ENCODE results near the gene UST. TPM values are rescaled to one million over a fixed set of nuclear protein-coding genes. Genes with fewer than 3 reads are reported as not detected.
A peak's percentile ranks its signal among the peaks of the same experiment; 100 is the strongest.

The UST gene
- total RNA-seq, 1 experiment from 2014 or later, result 32.1 TPM

DNA sequence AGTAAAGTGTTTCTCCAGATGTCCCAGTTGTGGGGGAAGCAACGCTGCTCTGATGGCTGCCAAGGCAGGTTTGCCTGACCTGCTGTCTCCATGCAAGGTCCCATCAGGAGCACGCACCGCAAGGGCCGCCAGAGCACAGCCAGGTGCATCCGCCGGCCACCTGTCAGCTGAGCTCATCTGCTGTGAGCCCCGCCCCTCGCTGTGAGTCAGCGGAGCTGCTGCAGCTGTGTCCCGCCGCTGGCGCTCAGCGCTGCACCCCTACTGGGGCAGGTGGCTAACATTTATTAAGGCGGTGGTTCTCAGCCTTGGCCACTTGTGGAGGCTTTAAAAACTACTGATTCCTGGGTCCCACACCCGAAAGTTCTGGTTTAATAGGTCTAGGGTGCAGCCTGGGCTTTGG is 225.7 kb downstream of the UST start (continued):
- TF ChIP-seq, protein P1, sequence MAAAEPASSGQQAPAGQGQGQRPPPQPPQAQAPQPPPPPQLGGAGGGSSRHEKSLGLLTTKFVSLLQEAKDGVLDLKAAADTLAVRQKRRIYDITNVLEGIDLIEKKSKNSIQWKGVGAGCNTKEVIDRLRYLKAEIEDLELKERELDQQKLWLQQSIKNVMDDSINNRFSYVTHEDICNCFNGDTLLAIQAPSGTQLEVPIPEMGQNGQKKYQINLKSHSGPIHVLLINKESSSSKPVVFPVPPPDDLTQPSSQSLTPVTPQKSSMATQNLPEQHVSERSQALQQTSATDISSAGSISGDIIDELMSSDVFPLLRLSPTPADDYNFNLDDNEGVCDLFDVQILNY (CRISPR knock-in tag; IDR thresholded peaks at IDR 0.05), result 0 out of 2 replicates have a peak, but pooled peaks have one; percentile 77
- no peak for TF ChIP-seq SMAD3 (CRISPR knock-in tag; IDR thresholded peaks at IDR 0.05; ENCODE audit: borderline replicate concordance)
- TF ChIP-seq, protein P2, sequence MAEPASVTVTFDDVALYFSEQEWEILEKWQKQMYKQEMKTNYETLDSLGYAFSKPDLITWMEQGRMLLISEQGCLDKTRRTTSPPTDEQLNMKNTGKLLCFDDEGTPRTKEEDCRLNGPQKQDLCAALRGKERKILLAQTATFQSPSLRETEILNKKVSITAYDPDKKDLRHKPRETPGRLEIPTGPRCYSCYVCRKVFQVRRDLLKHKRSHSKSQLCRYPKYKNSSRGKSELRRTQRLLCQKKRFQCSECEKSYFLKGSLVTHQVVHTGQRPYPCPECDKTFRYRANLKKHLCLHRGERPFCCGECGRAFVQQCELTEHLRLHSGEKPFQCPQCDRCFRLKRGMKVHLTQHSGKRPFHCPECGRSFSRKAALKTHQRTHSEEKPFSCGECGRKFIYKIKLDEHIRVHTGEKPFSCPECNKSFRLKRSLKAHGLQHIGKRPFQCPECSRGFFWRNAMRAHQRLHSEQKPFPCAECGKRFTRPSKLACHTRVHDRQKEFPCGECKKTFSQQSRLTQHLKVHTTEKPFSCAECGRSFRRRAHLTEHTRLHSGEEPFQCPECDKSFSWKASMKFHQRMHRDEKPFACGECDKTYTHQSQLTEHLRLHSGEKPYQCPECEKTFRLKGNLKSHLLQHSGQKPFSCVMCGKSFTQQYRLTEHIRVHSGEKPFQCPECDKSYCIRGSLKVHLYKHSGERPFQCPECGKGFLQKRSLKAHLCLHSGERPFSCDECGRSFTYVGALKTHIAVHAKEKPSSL (CRISPR knock-in tag; conservative IDR thresholded peaks at IDR 0.05), result no peak
- no peak for TF ChIP-seq RORB (CRISPR knock-in tag; IDR thresholded peaks at IDR 0.05)
- TF ChIP-seq, protein P3, sequence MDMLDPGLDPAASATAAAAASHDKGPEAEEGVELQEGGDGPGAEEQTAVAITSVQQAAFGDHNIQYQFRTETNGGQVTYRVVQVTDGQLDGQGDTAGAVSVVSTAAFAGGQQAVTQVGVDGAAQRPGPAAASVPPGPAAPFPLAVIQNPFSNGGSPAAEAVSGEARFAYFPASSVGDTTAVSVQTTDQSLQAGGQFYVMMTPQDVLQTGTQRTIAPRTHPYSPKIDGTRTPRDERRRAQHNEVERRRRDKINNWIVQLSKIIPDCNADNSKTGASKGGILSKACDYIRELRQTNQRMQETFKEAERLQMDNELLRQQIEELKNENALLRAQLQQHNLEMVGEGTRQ (CRISPR knock-in tag; IDR thresholded peaks at IDR 0.05), result peak; percentile 64
- TF ChIP-seq TP53 (CRISPR knock-in tag; IDR thresholded peaks at IDR 0.05), result peak; percentile 78; the same call in 1 of the 2 replicates
- no peak for TF ChIP-seq ELF4 (CRISPR knock-in tag; IDR thresholded peaks at IDR 0.05; ENCODE audit: low read depth)
- TF ChIP-seq, protein P4, sequence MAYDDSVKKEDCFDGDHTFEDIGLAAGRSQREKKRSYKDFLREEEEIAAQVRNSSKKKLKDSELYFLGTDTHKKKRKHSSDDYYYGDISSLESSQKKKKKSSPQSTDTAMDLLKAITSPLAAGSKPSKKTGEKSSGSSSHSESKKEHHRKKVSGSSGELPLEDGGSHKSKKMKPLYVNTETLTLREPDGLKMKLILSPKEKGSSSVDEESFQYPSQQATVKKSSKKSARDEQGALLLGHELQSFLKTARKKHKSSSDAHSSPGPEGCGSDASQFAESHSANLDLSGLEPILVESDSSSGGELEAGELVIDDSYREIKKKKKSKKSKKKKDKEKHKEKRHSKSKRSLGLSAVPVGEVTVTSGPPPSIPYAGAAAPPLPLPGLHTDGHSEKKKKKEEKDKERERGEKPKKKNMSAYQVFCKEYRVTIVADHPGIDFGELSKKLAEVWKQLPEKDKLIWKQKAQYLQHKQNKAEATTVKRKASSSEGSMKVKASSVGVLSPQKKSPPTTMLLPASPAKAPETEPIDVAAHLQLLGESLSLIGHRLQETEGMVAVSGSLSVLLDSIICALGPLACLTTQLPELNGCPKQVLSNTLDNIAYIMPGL (CRISPR knock-in tag; IDR thresholded peaks at IDR 0.05), result no peak
- peak; percentile 52; the same call in 1 of the 2 replicates for TF ChIP-seq MYBL2 (CRISPR knock-in tag; IDR thresholded peaks at IDR 0.05)
- TF ChIP-seq, protein P5, sequence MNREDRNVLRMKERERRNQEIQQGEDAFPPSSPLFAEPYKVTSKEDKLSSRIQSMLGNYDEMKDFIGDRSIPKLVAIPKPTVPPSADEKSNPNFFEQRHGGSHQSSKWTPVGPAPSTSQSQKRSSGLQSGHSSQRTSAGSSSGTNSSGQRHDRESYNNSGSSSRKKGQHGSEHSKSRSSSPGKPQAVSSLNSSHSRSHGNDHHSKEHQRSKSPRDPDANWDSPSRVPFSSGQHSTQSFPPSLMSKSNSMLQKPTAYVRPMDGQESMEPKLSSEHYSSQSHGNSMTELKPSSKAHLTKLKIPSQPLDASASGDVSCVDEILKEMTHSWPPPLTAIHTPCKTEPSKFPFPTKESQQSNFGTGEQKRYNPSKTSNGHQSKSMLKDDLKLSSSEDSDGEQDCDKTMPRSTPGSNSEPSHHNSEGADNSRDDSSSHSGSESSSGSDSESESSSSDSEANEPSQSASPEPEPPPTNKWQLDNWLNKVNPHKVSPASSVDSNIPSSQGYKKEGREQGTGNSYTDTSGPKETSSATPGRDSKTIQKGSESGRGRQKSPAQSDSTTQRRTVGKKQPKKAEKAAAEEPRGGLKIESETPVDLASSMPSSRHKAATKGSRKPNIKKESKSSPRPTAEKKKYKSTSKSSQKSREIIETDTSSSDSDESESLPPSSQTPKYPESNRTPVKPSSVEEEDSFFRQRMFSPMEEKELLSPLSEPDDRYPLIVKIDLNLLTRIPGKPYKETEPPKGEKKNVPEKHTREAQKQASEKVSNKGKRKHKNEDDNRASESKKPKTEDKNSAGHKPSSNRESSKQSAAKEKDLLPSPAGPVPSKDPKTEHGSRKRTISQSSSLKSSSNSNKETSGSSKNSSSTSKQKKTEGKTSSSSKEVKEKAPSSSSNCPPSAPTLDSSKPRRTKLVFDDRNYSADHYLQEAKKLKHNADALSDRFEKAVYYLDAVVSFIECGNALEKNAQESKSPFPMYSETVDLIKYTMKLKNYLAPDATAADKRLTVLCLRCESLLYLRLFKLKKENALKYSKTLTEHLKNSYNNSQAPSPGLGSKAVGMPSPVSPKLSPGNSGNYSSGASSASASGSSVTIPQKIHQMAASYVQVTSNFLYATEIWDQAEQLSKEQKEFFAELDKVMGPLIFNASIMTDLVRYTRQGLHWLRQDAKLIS (CRISPR knock-in tag; IDR thresholded peaks at IDR 0.05; ENCODE audit: borderline replicate concordance), result peak; percentile 88; the same call in 1 of the 2 replicates
- TF ChIP-seq IRF2 (CRISPR knock-in tag; IDR thresholded peaks at IDR 0.05; ENCODE audit: borderline replicate concordance, low read depth), result no peak
- TF ChIP-seq ZBTB21 (CRISPR knock-in tag; IDR thresholded peaks at IDR 0.05; ENCODE audit: borderline replicate concordance), result peak; percentile 90
- TF ChIP-seq NFATC4 (CRISPR knock-in tag; IDR thresholded peaks at IDR 0.05), result no peak
- TF ChIP-seq, protein P6, sequence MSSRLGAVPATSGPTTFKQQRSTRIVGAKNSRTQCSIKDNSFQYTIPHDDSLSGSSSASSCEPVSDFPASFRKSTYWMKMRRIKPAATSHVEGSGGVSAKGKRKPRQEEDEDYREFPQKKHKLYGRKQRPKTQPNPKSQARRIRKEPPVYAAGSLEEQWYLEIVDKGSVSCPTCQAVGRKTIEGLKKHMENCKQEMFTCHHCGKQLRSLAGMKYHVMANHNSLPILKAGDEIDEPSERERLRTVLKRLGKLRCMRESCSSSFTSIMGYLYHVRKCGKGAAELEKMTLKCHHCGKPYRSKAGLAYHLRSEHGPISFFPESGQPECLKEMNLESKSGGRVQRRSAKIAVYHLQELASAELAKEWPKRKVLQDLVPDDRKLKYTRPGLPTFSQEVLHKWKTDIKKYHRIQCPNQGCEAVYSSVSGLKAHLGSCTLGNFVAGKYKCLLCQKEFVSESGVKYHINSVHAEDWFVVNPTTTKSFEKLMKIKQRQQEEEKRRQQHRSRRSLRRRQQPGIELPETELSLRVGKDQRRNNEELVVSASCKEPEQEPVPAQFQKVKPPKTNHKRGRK (CRISPR knock-in tag; IDR thresholded peaks at IDR 0.05; ENCODE audit: borderline replicate concordance), result no peak
- no peak for TF ChIP-seq NR2C2 (CRISPR knock-in tag; IDR thresholded peaks at IDR 0.05)
- TF ChIP-seq, protein P7, sequence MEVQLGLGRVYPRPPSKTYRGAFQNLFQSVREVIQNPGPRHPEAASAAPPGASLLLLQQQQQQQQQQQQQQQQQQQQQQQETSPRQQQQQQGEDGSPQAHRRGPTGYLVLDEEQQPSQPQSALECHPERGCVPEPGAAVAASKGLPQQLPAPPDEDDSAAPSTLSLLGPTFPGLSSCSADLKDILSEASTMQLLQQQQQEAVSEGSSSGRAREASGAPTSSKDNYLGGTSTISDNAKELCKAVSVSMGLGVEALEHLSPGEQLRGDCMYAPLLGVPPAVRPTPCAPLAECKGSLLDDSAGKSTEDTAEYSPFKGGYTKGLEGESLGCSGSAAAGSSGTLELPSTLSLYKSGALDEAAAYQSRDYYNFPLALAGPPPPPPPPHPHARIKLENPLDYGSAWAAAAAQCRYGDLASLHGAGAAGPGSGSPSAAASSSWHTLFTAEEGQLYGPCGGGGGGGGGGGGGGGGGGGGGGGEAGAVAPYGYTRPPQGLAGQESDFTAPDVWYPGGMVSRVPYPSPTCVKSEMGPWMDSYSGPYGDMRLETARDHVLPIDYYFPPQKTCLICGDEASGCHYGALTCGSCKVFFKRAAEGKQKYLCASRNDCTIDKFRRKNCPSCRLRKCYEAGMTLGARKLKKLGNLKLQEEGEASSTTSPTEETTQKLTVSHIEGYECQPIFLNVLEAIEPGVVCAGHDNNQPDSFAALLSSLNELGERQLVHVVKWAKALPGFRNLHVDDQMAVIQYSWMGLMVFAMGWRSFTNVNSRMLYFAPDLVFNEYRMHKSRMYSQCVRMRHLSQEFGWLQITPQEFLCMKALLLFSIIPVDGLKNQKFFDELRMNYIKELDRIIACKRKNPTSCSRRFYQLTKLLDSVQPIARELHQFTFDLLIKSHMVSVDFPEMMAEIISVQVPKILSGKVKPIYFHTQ (CRISPR knock-in tag; IDR thresholded peaks at IDR 0.05), result no peak
- no peak for TF ChIP-seq SOX15 (CRISPR knock-in tag; IDR thresholded peaks at IDR 0.05)
- no peak for TF ChIP-seq HMGA2 (CRISPR knock-in tag; IDR thresholded peaks at IDR 0.05)
- TF ChIP-seq, protein P8, sequence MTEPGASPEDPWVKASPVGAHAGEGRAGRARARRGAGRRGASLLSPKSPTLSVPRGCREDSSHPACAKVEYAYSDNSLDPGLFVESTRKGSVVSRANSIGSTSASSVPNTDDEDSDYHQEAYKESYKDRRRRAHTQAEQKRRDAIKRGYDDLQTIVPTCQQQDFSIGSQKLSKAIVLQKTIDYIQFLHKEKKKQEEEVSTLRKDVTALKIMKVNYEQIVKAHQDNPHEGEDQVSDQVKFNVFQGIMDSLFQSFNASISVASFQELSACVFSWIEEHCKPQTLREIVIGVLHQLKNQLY (CRISPR knock-in tag; IDR thresholded peaks at IDR 0.05), result no peak
- no peak for TF ChIP-seq TCF7 (CRISPR knock-in tag; IDR thresholded peaks at IDR 0.05; ENCODE audit: low read depth)
- no peak for TF ChIP-seq OVOL2 (CRISPR knock-in tag; IDR thresholded peaks at IDR 0.05; ENCODE audit: borderline replicate concordance)
- TF ChIP-seq, protein P9, sequence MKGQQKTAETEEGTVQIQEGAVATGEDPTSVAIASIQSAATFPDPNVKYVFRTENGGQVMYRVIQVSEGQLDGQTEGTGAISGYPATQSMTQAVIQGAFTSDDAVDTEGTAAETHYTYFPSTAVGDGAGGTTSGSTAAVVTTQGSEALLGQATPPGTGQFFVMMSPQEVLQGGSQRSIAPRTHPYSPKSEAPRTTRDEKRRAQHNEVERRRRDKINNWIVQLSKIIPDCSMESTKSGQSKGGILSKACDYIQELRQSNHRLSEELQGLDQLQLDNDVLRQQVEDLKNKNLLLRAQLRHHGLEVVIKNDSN (CRISPR knock-in tag; IDR thresholded peaks at IDR 0.05), result peak; percentile 31; the same call in 1 of the 2 replicates
- no peak for TF ChIP-seq ZNF219 (CRISPR knock-in tag; IDR thresholded peaks at IDR 0.05; ENCODE audit: borderline replicate concordance)
- no peak for TF ChIP-seq TEAD4 (CRISPR knock-in tag; IDR thresholded peaks at IDR 0.05)

Measured in WTC11 (cell line).